Esophagus squamous epithelium (tissue), 5 donors: Measurements from ENCODE around the gene ACAP1. TPM values are rescaled to one million over a fixed set of nuclear protein-coding genes. Genes with fewer than 3 reads are reported as not detected.
"Not testable (repeated sequence)": the region's sequence is repeated elsewhere in the genome, so short reads cannot be mapped to it uniquely, and the experiment has no call there.

Experiments
- DNase-seq: peaks from one replicate; lab custom pipeline; 2025; lab: John Stamatoyannopoulos, UW
- H3K27ac ChIP-seq, 4 donors: fragments of 200-600 bp; sonication (generic); one replicate each; pipeline ENCODE4 v1.5.1; 2016 to 2019; ENCODE audit warnings: mild to moderate bottlenecking in 1 of 4
- H3K27me3 ChIP-seq, 4 donors: fragments of 200-600 bp; sonication (generic); 1 replicate in 3 of 4; 2 replicates in 1 of 4; pipeline versions ENCODE4 v1.5.1 to v1.6.0; 2017 to 2021; ENCODE audit warnings: antibody characterized with exemption in 1 of 4
- H3K36me3 ChIP-seq, 3 donors: fragments of 200-600 bp; sonication (generic); one replicate each; pipeline ENCODE4 v1.5.1; 2016 to 2019
- H3K4me1 ChIP-seq, 3 donors: fragments of 200-600 bp; sonication (generic); one replicate each; pipeline ENCODE4 v1.5.1; 2017 to 2019
- H3K4me3 ChIP-seq, 4 donors: fragments of 200-600 bp; sonication (generic); 1 replicate in 3 of 4; 2 replicates in 1 of 4; pipeline ENCODE4 v1.5.1; 2016 to 2019; ENCODE audit warnings: mild to moderate bottlenecking in 2 of 4, moderate library complexity in 1 of 4
- H3K9me3 ChIP-seq, 3 donors: fragments of 200-600 bp; sonication (generic); one replicate each; pipeline ENCODE4 v1.5.1; 2016 to 2019
- CTCF ChIP-seq, 6 experiments: fragments of 450-650 bp in 4 of 6; fragments of 200-600 bp in 2 of 6; sonication (generic) in 2 of 6; IDR thresholded peaks; one replicate each; pipeline ENCODE4 v1.5.1; 2016 to 2019; ENCODE audit warnings: antibody characterized with exemption in 6 of 6, mild to moderate bottlenecking in 4 of 6, moderate library complexity in 4 of 6
- POLR2A ChIP-seq, 4 donors: fragments of 450-650 bp; IDR thresholded peaks; one replicate each; pipeline ENCODE4 v1.6.1; 2017; ENCODE audit warnings: antibody characterized with exemption in 4 of 4, mild to moderate bottlenecking in 4 of 4, moderate library complexity in 3 of 4
- WGBS, 2 donors: methylation state at CpG; one replicate each; pipeline ENCODE4 v1.1.5; 2018; 5-methylcytosine and 5-hydroxymethylcytosine counted together
- intact Hi-C: fragments of 100-400 bp; cut with DNase I; formaldehyde crosslinking; loops from one replicate; pipeline ENCODE4 v1.15.0; 2022
- total RNA-seq, 4 donors: library from RNA; depleted of rRNA; stranded (reverse); fragments of >200 nt; gene quantifications; one replicate each; pipeline ENCODE4 v1.1.0, GENCODE V29; 2016
- donor health status: DM: yes; HTN: yes; CAD: no.

Gene ACAP1
- total RNA-seq, 4 donors from 2014 or later = 3.2 to 5.5 (median 3.8) TPM

GRCh38 chr17:7329997-7330637, 6.2 kb upstream of the ACAP1 start:
- H3K27me3 ChIP-seq = peaks cover 0 to 17% (median 0%) of the 10 kb centered on the region in 4 donors
- no peaks in the 10 kb centered on the region for H3K9me3 ChIP-seq
- 2 to 5% methylated on average over 7 to 10 of the region's 34 CpGs for WGBS, 2 donors
- peaks cover 0 to 23% (median 0%) of the 10 kb centered on the region in 3 donors for H3K36me3 ChIP-seq
- TF ChIP-seq POLR2A (IDR thresholded peaks at IDR 0.05) = no peak
- TF ChIP-seq CTCF (IDR thresholded peaks at IDR 0.05) = no peak
- peak overlapping the region; percentile 73 to 95 (median 84) for H3K4me3 ChIP-seq
- peak overlapping the region; percentile 84 to 94 (median 90) for H3K27ac ChIP-seq
- intact Hi-C loops = no loop called here
- peaks cover 11 to 33% (median 17%) of the 10 kb centered on the region in 3 donors for H3K4me1 ChIP-seq
- DNase-seq = no peak

- intact Hi-C loops = no loop called here
- Histone ChIP-seq H3K36me3 (peaks cover 0 to 18% (median 0%) of the 10 kb centered on the region in 3 donors), H3K27ac (peak overlapping the region; percentile 84 to 94 (median 90)), H3K9me3 (no peaks in the 10 kb centered on the region), H3K4me1 (peaks cover 11 to 33% (median 17%) of the 10 kb centered on the region in 3 donors), H3K27me3 (peaks cover 0 to 22% (median 0%) of the 10 kb centered on the region in 4 donors), H3K4me3 (peak overlapping the region; percentile 73 to 95 (median 84))
- 50% methylated on average over 3 of the region's 13 CpGs; no CpG with 5 or more reads in 1 of the 2 donors for WGBS, 2 donors
- TF ChIP-seq CTCF (IDR thresholded peaks at IDR 0.05) (no peak), POLR2A (IDR thresholded peaks at IDR 0.05) (no peak)
- no peak for DNase-seq
Observed at GRCh38 chr17:7330638-7331015, 5.7 kb upstream of the ACAP1 start.

- WGBS, 2 donors = 48 to 58% methylated on average over 4 to 7 of the region's 7 CpGs
- no peak for DNase-seq
Observed at GRCh38 chr17:7332111-7332510, 4.2 kb upstream of the ACAP1 start.

GRCh38 chr17:7332600-7333069, 3.7 kb upstream of the ACAP1 start:
- intact Hi-C loops, H3K4me3 ChIP-seq, DNase-seq, H3K27ac ChIP-seq, H3K9me3 ChIP-seq, H3K36me3 ChIP-seq: not testable (repeated sequence)
- 46 to 57% methylated on average over 10 of the region's 14 CpGs for WGBS, 2 donors
- H3K4me1 ChIP-seq = peaks cover 11 to 34% (median 17%) of the 10 kb centered on the region in 3 donors
- peaks cover 0 to 39% (median 0%) of the 10 kb centered on the region in 4 donors for H3K27me3 ChIP-seq

More at GRCh38 chr17:7332111-7332510, 4.2 kb upstream of the ACAP1 start:
- intact Hi-C loops = no loop called here
- peaks cover 11 to 39% (median 17%) of the 10 kb centered on the region in 3 donors for H3K4me1 ChIP-seq
- H3K36me3 ChIP-seq = peaks cover 0 to 3% (median 0%) of the 10 kb centered on the region in 3 donors
- H3K27ac ChIP-seq = no peak overlapping the region
- H3K4me3 ChIP-seq = no peak overlapping the region
- no peaks in the 10 kb centered on the region for H3K9me3 ChIP-seq
- H3K27me3 ChIP-seq = peaks cover 0 to 37% (median 0%) of the 10 kb centered on the region in 4 donors
- no peak for TF ChIP-seq CTCF (IDR thresholded peaks at IDR 0.05)
- TF ChIP-seq POLR2A (IDR thresholded peaks at IDR 0.05) = no peak

GRCh38 chr17:7334938-7335538, 1.3 kb upstream of the ACAP1 start:
- WGBS, 2 donors = 69 to 93% methylated on average over 2 to 3 of the region's 3 CpGs
- intact Hi-C loops = no loop called here
- H3K27me3 ChIP-seq = peaks cover 0 to 39% (median 0%) of the 10 kb centered on the region in 4 donors
- no peak overlapping the region for H3K27ac ChIP-seq
- no peak for TF ChIP-seq CTCF (IDR thresholded peaks at IDR 0.05)
- TF ChIP-seq POLR2A (IDR thresholded peaks at IDR 0.05) = no peak
- H3K4me1 ChIP-seq = peaks cover 0 to 20% (median 7%) of the 10 kb centered on the region in 3 donors
- H3K4me3 ChIP-seq = no peak overlapping the region
- H3K36me3 ChIP-seq = no peaks in the 10 kb centered on the region
- H3K9me3 ChIP-seq = no peaks in the 10 kb centered on the region
- DNase-seq = no peak

GRCh38 chr17:7335765-7336164, 564 bp upstream of the ACAP1 start:
- peaks cover 0 to 44% (median 0%) of the 10 kb centered on the region in 4 donors for H3K27me3 ChIP-seq
- H3K27ac ChIP-seq, H3K9me3 ChIP-seq, H3K4me3 ChIP-seq, H3K36me3 ChIP-seq, intact Hi-C loops, DNase-seq: not testable (repeated sequence)
- 72 to 76% methylated on average over 13 of the region's 13 CpGs for WGBS, 2 donors
- peaks cover 0 to 12% (median under 1%) of the 10 kb centered on the region in 3 donors for H3K4me1 ChIP-seq

GRCh38 chr17:7337600-7337999, 1.3 kb downstream of the ACAP1 start:
- Histone ChIP-seq H3K27me3 (peaks cover 0 to 62% (median 0%) of the 10 kb centered on the region in 4 donors), H3K4me3 (peak overlapping the region in 2 of 4 donors; percentile 40 to 57)
- H3K9me3 ChIP-seq, H3K27ac ChIP-seq, intact Hi-C loops, H3K4me1 ChIP-seq, H3K36me3 ChIP-seq, DNase-seq: not testable (repeated sequence)
- WGBS, 2 donors = 51 to 61% methylated on average over 3 to 4 of the region's 7 CpGs
